HG03025 (cell line): ENCODE results near the gene C1orf115.
"Not testable (repeated sequence)": the region's sequence is repeated elsewhere in the genome, so short reads cannot be mapped to it uniquely, and the experiment has no call there.

ENCODE experiments used
- ATAC-seq: cut with Tn5 transposase; IDR thresholded peaks from one replicate; pipeline ENCODE4 v1.9.1; 2021; ENCODE audit warnings: mild to moderate bottlenecking, moderate library complexity; ENCODE audit not compliant: unreplicated experiment, low FRiP score

Gene C1orf115

DNA sequence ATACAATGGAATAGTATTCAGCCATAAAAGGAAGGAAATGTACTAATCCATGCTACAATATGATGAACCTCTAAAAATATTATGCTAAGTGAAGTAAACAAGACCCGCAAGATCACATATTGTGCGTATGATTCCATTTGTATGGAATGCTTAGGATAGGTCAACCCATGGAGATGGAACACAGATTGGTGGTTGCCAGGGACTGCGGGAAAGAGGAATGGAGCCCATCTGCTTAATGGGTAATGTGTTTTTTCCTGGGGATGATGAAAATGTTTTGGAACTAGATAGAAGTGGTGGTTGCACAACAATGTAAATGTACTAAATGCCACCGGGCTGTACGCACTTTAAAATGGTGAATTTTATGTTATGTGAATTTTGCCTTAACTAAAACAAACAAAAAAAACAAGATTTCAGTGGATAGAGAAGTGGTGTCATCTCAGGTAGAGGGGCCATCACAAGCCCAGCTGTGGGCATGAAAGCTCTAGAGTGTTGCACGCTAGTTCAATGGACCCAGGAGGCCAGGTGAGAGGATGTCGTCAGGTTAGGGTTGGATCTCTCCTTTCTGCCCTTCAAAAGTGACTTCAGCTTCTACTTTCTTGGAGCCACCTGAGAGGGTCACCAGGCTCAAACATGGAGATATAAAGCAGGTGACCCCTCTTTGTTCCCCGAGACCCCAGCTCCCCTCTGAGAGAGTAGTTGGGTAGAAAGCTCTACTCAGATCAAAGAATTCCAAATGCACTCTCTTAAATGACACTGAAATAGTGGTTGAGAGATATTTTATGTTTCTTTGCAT lies 2.5 kb downstream of the C1orf115 start:
- ATAC-seq = no peak

DNA sequence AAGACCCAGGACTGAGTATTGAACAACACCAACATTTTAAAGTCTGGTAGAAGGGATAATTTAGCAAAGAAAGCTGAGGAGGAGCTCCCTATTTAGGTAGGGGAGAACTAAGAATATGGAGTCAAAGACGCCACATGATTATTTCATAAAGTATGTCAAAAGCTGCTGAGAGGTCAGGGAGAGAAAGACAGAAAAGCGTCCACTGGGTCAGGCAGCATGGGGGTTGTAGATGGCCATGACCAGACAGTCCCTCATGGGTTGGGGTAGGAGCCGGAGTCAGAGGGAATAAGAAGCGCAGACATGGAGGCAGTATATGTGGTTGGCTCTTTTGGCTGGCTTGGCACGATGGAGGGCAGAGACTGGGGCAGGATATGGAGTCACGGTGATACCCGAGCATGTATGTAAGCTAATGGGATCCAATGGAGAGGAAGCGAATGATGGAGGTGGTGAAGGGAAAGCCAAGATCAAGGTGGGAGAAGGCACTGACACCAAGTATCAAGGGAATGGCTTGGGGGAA lies 4.8 kb downstream of the C1orf115 start:
- ATAC-seq = no peak

- no peak for ATAC-seq
Measured at GRCh38 chr1:220695426-220695825, 5.3 kb downstream of the C1orf115 start.

- no peak for ATAC-seq
Measured at GRCh38 chr1:220696226-220696862, 6.2 kb downstream of the C1orf115 start.

DNA sequence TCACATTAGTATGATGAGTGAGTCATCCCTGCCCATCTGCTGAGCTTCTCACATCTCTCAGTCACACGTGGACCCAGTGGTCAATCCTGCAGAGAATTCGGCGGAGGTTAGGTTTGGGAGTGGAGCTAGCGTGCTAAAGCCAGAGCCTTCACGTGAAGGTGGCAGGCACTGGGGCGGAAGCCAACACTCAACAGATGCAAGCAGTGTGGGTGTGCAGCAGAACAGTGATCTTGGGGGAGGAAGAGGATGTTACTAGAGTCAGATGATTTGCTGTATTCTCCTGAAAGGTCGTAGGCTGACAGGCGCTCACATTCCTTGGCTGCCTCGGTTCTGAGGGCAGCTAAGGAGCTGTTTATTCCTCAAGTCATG lies 6.7 kb downstream of the C1orf115 start:
- ATAC-seq = no peak

DNA sequence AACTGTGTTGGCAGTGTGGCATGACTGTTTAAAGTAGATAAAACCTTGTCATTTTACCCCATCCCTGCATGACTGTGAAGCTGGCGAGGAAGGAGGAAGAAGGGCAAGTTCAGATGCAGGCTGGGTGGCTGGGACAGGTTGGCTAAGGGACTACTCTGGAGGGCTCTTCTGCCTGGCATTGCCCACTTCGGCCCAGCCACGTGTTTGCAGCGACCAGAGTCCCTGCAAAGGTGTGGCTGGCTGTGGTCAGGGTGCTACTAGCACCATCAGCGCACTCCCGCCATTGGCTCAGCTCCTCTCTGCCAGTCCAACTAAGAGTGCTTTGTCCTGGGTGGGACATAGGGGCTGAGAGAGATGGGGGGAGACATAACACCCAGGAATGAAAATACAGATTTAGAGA lies 7.2 kb downstream of the C1orf115 start:
- no peak for ATAC-seq

GRCh38 chr1:220698607-220699016 lies 8.4 kb downstream of the C1orf115 start:
- ATAC-seq = no peak

GRCh38 chr1:220699044-220699443 lies 8.9 kb downstream of the C1orf115 start:
- ATAC-seq = no peak

GRCh38 chr1:220700556-220701179 lies 10.5 kb downstream of the C1orf115 start:
- no peak for ATAC-seq

- no peak for ATAC-seq
Measured at GRCh38 chr1:220701974-220702373, 11.8 kb downstream of the C1orf115 start.

DNA sequence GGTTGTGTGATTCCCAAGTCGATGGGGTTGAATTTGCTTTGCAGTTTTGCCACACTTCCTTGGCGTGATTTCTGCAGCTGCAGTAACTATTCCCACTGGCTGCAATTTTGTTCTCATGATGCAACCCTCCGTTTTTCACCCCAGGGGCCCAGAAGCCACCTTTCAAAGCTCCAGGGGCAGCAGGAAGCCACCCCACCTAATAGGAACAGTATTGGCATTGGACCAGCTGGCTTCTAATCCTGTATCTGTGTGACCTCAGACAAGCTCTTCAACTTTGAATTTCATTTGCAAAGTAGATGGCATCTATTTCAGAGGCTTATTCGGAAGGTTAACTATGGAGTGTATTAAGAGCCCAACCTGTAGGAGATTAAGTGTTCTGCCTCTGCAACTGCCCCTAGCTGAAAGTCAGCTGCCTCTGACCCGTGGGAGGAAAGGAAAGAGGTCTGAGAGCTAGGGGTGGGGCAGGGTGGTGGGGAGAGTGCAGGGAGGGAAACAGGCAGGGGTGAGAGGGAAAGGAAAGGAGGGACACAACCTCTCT lies 12.6 kb downstream of the C1orf115 start:
- no peak for ATAC-seq

GRCh38 chr1:220703305-220703704 lies 13.1 kb downstream of the C1orf115 start:
- ATAC-seq = no peak

- ATAC-seq = no peak
Measured at GRCh38 chr1:220705782-220706181, 15.6 kb downstream of the C1orf115 start.

- ATAC-seq = no peak
Measured at GRCh38 chr1:220706480-220706879, 16.3 kb downstream of the C1orf115 start.

GRCh38 chr1:220707160-220707559 lies 17.0 kb downstream of the C1orf115 start:
- no peak for ATAC-seq

GRCh38 chr1:220708244-220708643 lies 18.1 kb downstream of the C1orf115 start:
- no peak for ATAC-seq

DNA sequence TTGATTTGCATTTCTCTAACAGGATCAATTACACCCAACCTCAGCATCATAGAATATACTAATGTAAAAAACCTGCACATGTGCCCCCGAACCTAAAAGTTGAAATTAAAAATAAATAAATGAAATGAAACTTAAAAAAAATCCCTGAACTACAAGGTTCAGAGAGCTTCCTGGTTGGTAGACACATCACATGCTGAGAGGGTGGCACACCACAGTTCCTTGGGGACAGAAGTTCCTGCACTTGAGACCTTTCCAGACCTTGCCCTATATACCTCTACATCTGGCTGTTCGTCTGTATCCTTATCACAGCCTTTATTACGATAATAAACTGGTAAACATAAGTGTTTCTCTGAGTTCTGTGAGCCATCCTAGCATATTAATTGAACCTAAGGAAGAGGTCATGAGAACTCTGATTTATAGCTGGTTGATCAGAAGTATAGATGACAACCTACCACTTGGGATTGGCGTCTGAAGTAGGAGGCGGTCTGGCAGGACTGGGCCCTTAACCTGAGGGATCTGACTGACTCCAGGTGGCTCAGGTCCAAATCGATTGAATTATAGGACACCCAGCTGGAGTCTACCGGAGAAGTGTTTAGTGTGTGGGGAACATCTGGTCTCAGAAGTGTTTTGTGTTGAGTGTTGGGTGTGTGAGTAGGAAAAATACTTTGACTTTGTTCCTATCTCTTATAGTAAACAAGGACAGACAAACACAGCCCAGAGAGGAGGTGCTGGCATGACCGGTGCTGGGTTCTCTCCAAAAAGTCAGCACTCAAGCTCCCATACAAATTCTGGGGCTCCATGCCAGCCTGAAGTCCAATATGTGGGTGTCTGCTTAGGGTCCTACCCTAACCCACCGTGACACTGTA lies 19.0 kb downstream of the C1orf115 start:
- ATAC-seq = no peak

GRCh38 chr1:220710333-220710732 lies 20.2 kb downstream of the C1orf115 start:
- no peak for ATAC-seq

DNA sequence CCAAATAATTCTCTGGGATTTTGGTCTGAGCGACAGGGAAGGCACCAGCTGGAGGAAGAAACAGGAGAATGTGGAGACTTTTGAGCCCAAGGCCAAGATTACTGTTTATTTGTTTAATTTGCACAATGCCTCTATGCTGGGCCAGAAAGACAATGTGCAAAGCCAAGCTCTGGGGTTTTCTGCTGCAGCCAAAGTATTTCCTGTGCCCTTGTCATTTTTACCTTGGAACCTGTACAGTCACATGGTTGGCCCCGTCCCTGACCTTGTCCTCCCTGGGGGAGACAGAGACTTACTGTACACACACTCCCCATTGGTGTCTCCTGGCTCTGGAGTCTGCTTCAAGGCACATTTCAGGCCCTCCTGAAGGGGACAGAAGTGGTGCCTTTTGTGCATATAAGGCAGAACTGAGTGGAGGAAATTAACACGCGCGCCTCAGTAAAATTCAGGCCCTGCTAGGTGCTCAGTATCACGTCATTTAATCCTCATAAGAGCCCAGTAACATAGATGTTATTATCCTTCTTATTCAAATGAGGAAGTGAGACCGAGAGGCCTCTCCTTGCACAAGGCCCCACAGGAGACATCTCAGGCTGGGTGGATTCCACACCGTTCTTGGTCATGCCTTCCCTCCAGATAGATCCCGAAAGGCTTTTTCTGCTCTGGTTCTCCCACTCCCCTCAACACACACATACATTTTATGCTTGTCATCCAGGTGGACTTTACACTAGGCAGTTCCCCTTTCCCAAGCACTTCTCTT lies 21.1 kb downstream of the C1orf115 start:
- peak; percentile 82 for ATAC-seq

DNA sequence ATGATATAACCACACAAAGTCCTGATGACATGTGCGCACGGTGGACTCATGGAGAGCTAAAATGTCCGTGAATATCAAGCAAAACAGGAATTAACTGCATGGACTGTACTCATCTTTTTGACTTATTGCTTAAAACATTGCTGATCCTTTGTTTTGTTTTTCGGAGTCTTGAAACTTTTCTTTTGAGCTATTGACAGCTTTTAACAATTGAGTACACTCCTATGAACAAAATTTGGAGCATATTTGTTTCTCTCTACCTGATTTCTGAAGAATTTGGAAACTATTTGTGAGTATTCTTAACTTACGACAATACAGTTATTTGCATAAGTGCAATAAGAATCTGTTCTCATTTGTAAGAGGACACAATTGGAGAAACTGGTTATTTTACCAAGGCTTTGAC lies 25.8 kb downstream of the C1orf115 start:
- not testable (repeated sequence) for ATAC-seq
